Heart left ventricle (tissue), 16 donors: ENCODE measurements around the gene HHIPL1. TPM values are rescaled to one million over a fixed set of nuclear protein-coding genes. Genes with fewer than 3 reads are reported as not detected.

Experiments
- ATAC-seq, 4 donors: fragments of 200-7000 bp; cut with Tn5 transposase; one replicate each; pipeline ENCODE4 v1.9.1; 2020 to 2022; ENCODE audit warnings: moderate library complexity in 4 of 4, mild to moderate bottlenecking in 3 of 4, moderate number of reproducible peaks in 1 of 4
- DNase-seq, 5 donors: peaks; one replicate each; pipeline ENCODE4 v3.0.0-alpha.2; 2020
- H3K27ac ChIP-seq, 12 donors: fragments of 200-600 bp; sonication (generic) in 4 of 12; one replicate each; pipeline versions ENCODE4 v1.5.0 to v1.8.0; 2016 to 2022; ENCODE audit warnings: mild to moderate bottlenecking in 2 of 12
- H3K27me3 ChIP-seq, 9 donors: fragments of 200-600 bp; sonication (generic) in 2 of 9; one replicate each; pipeline versions ENCODE4 v1.5.1 to v1.8.0; 2016 to 2022; ENCODE audit warnings: mild to moderate bottlenecking in 3 of 9
- H3K36me3 ChIP-seq, 9 donors: fragments of 200-600 bp; sonication (generic) in 2 of 9; one replicate each; pipeline versions ENCODE4 v1.5.0 to v1.8.0; 2018 to 2022; ENCODE audit warnings: mild to moderate bottlenecking in 2 of 9
- H3K4me1 ChIP-seq, 12 donors: fragments of 200-600 bp; sonication (generic) in 4 of 12; one replicate each; pipeline versions ENCODE4 v1.5.0 to v1.8.0; 2016 to 2022; ENCODE audit warnings: mild to moderate bottlenecking in 3 of 12
- H3K4me3 ChIP-seq, 12 donors: fragments of 200-600 bp; sonication (generic) in 4 of 12; one replicate each; pipeline versions ENCODE4 v1.5.0 to v1.8.0; 2017 to 2022; ENCODE audit warnings: mild to moderate bottlenecking in 9 of 12, moderate library complexity in 4 of 12
- H3K9me3 ChIP-seq, 12 donors: fragments of 200-600 bp; sonication (generic) in 4 of 12; one replicate each; pipeline versions ENCODE4 v1.5.0 to v1.8.0; 2016 to 2022; ENCODE audit warnings: mild to moderate bottlenecking in 1 of 12
- CTCF ChIP-seq, 12 donors: fragments of 200-600 bp; sonication (generic) in 4 of 12; IDR thresholded peaks; one replicate each; pipeline versions ENCODE4 v1.5.0 to v1.8.0; 2018 to 2022; ENCODE audit warnings: antibody characterized with exemption in 12 of 12, mild to moderate bottlenecking in 5 of 12
- POLR2A ChIP-seq, 2 donors: fragments of 450-650 bp; IDR thresholded peaks; one replicate each; pipeline ENCODE4 v1.6.1; 2017; ENCODE audit warnings: antibody characterized with exemption in 2 of 2, mild to moderate bottlenecking in 2 of 2, moderate library complexity in 2 of 2
- WGBS, 4 donors: extraction: QIAGEN DNeasy Blood & Tissue Kit in 2 of 4; methylation state at CpG; one replicate each; pipeline versions ENCODE4 v1.1.5 to v1.1.7; 2013 to 2018; 5-methylcytosine and 5-hydroxymethylcytosine counted together
- intact Hi-C, 10 donors: fragments of 100-400 bp; cut with DNase I; formaldehyde crosslinking; loops; one replicate each; pipeline versions ENCODE4 v1.11.1 to v1.14.2; 2022
- polyA plus RNA-seq, 2 donors: library from polyadenylated mRNA; stranded (reverse); fragments of 200-250 nt; gene quantifications; one replicate each; pipeline ENCODE4 v1.2.3, GENCODE V29; 2013
- total RNA-seq, 9 donors: library from RNA; depleted of rRNA in 2 of 9; stranded (reverse); fragments of >200 nt in 2 of 9; fragmentation: NEBNext Ultra II Directional in 3 of 9; extraction: Animal tissue kit (Norgen Biotek cat#: 25700) in 3 of 9; gene quantifications; one replicate each; pipeline versions ENCODE4 v1.1.0 to v1.2.4, GENCODE V29; 2016 to 2023
- donor health status: ischemic (EF 13 %, LVEDD 7.1; RV severe dilation, severe dysfunction).
- donor health status: healthy with polysubstance abuse.
- donor health status: DM: no; HTN: yes; CAD: no.
- donor health status: DM: no; HTN: no; CAD: no.
- donor health status: ischemic (EF 25% LVEDD 6.9; RV normal size, moderate dysfunction).
- donor health status: ischemic (EF 25% LVEDD 5.7; RV mildly dilated, moderate dysfunction).
- donor health status: healthy.
- donor health status: DM: yes; HTN: yes; CAD: no.
- donor health status: ischemic (EF 35%, LVEDD 5.7; RV mildly dilated, moderate dysfunction).
- donor health status: nonischemic (EF 11% LVEDD 7.7; RV severe dilation, severe dysfunction).
- donor health status: DM: yes; HTN: yes; CAD: no.
- donor health status: PGD.
- donor health status: ischemic (EF 29% LVEDD 5.4; RV normal size, mild dysfunction).
- donor health status: nonischemic (EF 23%, LVEDD 6.1; RV moderate dilation, normal function).

The HHIPL1 gene
- total and polyA plus RNA-seq, 11 donors: 0.34 to 3.1 (median 1.1) TPM

GRCh38 chr14:99696929-99697328 lies 52.0 kb downstream of the HHIPL1 start:
- no peak overlapping the region for H3K4me3 ChIP-seq
- H3K9me3 ChIP-seq: peaks cover 0 to 1% (median 0%) of the 10 kb centered on the region in 12 donors
- no peak for ATAC-seq
- no peaks in the 10 kb centered on the region for H3K27me3 ChIP-seq
- no peaks in the 10 kb centered on the region for H3K36me3 ChIP-seq
- WGBS, 4 donors: 90 to 99% (median 93%) methylated on average over 4 of the region's 4 CpGs
- H3K27ac ChIP-seq: no peak overlapping the region
- TF ChIP-seq CTCF (IDR thresholded peaks at IDR 0.05) (no peak), POLR2A (IDR thresholded peaks at IDR 0.05) (no peak)
- peaks cover 0 to 10% (median 0%) of the 10 kb centered on the region in 12 donors for H3K4me1 ChIP-seq
- intact Hi-C loops: no loop called here
- no peak for DNase-seq

GRCh38 chr14:99698236-99698635 lies 53.3 kb downstream of the HHIPL1 start:
- Histone ChIP-seq H3K27ac (no peak overlapping the region), H3K4me1 (peaks cover 0 to 10% (median 0%) of the 10 kb centered on the region in 12 donors), H3K36me3 (no peaks in the 10 kb centered on the region), H3K4me3 (no peak overlapping the region), H3K27me3 (no peaks in the 10 kb centered on the region), H3K9me3 (peaks cover 0 to 14% (median 5%) of the 10 kb centered on the region in 12 donors)
- 82 to 97% (median 86%) methylated on average over 6 of the region's 6 CpGs for WGBS, 4 donors
- ATAC-seq (no peak), DNase-seq (no peak)
- TF ChIP-seq POLR2A (IDR thresholded peaks at IDR 0.05): no peak
- no peak for TF ChIP-seq CTCF (IDR thresholded peaks at IDR 0.05)
- intact Hi-C loops: no loop called here

- H3K4me3 ChIP-seq: no peak overlapping the region
- intact Hi-C loops: no loop called here
- H3K27me3 ChIP-seq: no peaks in the 10 kb centered on the region
- peaks cover 0 to 18% (median 9%) of the 10 kb centered on the region in 12 donors for H3K9me3 ChIP-seq
- 50 to 65% (median 58%) methylated on average over 5 of the region's 5 CpGs for WGBS, 4 donors
- no peak overlapping the region for H3K27ac ChIP-seq
- H3K4me1 ChIP-seq: peaks cover 0 to 10% (median 0%) of the 10 kb centered on the region in 12 donors
- no peak for DNase-seq
- H3K36me3 ChIP-seq: no peaks in the 10 kb centered on the region
- no peak for ATAC-seq
- no peak for TF ChIP-seq CTCF (IDR thresholded peaks at IDR 0.05)
- no peak for TF ChIP-seq POLR2A (IDR thresholded peaks at IDR 0.05)
These were observed 53.7 kb downstream of the HHIPL1 start for GRCh38 chr14:99698642-99699041.

DNA sequence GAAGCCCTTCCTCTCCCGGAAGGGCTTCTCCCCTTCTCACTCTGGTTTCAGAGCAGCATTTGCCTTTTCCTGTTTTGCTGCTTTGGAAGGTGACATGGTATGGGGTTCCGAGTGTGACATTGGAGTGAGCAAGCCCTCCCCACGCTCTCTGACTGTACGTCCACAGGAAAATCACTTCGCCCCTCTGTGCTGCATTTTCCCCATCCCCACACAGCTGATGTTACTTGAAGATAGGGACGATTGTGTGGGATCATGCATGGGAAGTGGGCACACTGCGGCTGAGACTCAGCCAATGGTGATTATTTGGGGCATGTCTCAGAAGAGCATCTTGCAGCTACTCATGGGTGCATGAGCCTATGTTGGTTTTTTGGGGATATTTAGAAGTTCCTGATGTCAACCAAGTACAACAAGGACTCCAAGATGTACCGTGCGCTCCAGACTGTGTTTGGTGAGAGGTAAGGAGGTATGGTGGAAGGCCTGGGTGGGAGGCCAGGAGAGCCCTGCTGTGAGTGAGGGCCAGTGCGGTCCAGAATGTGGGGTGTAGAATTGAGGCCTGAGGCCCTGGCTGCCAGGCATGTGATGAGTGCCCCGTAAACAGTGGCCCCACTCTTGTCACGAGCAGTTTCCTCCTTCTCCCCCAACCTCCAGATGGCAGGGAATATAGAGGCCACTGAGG lies 54.3 kb downstream of the HHIPL1 start:
- Histone ChIP-seq H3K9me3 (peaks cover 0 to 23% (median 10%) of the 10 kb centered on the region in 12 donors), H3K27ac (no peak overlapping the region), H3K4me3 (no peak overlapping the region), H3K27me3 (no peaks in the 10 kb centered on the region), H3K36me3 (no peaks in the 10 kb centered on the region), H3K4me1 (peaks cover 0 to 10% (median 0%) of the 10 kb centered on the region in 12 donors)
- no peak for TF ChIP-seq CTCF (IDR thresholded peaks at IDR 0.05)
- TF ChIP-seq POLR2A (IDR thresholded peaks at IDR 0.05): no peak
- intact Hi-C loops: no loop called here
- 76 to 88% (median 81%) methylated on average over 12 of the region's 12 CpGs for WGBS, 4 donors
- ATAC-seq (no peak), DNase-seq (no peak)
